HG03135 (cell line): Measurements from ENCODE around the gene BAG1.

Source experiments
- ATAC-seq: cut with Tn5 transposase; IDR thresholded peaks from one replicate; pipeline ENCODE4 v1.9.1; 2021; ENCODE audit warnings: mild to moderate bottlenecking, moderate library complexity; ENCODE audit not compliant: unreplicated experiment

BAG1 gene

DNA sequence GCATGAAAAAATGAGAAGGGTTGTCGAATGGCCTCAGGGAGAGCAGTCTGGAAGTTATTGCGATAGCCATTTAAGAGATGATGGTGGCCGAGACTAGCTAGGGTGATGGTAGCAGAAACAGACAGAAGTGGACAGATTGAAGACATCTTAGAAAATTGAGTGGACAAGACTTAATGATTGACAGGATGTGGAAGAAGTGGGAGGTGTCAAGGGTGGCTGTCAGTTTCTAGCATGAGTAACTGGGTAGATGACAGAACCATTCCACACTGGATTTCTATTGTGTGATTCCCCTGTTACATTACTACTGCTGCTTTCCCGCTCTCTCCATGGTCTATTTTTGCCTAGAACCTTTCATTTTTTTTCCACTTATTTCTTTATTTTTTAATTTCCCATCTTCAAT, 13.0 kb upstream of the BAG1 start:
- no peak for ATAC-seq

DNA sequence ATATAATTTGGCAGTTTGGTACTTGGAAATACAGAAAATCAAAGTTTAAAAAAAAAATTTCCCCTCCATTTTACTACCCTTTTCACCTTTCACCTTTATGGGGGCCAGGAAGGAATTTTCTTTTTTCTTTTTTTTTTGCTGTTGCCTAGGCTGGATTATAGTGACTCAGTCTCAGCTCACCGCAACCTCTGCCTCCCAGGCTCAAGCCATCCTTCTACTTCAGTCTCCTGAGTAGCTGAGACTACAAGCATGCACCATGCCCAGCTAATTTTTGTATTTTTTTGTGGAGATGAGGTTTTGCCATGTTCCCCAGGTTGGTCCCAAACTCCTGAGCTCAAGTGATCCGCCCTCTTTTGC, 9.4 kb upstream of the BAG1 start:
- no peak for ATAC-seq

DNA sequence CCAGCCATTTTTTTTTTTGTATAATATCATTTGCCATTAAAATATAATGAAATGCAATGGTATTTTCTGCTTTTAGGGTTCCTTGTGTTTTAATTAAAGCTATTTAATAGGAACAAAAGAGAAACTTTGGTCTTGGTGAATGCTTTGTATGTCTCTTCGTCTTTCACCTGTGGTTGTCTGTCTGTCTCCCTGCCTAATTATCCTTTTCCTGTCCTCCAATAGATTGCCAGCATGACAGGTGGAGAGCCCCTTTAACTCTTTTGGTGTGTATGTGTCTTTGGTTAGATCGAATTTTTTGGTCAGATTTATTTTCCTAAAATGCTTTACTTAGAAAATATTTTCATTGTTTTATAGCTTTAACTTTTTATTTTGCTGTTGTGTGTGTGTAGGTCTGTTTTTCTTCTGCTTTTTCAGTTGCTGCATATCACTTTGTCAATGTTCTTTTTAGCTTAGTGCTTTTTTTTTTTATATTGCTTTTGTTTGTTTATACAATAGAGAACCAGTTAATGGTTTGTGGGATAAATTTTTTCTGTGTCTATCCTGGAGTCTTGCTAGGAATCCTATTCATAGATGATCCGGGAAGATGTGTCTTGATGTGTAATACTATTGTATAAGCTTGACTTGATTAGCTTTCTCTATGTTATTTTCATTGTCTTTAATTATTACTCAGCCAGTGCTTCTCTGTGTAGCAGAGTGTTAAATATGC, 8.9 kb upstream of the BAG1 start:
- no peak for ATAC-seq

DNA sequence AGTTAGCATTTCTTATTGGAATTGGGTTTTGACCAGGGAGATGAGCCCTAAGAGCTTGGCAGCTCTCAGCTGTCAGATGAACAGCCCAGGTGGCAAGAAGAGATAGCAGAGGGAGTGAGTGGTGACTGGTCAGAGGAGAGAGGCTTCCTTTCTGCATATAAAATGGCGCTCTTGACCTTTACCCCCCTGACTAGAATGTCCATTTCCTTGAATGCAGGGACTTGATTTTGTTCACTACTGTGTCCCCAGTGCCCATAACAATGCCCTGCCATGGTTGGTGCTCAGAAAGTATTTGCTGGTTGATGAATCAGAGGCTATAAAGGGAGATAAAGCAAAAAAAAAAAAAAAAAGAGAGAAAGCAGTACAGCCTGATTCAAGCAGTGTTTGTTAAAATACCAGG, 7.6 kb upstream of the BAG1 start:
- ATAC-seq, result no peak

DNA sequence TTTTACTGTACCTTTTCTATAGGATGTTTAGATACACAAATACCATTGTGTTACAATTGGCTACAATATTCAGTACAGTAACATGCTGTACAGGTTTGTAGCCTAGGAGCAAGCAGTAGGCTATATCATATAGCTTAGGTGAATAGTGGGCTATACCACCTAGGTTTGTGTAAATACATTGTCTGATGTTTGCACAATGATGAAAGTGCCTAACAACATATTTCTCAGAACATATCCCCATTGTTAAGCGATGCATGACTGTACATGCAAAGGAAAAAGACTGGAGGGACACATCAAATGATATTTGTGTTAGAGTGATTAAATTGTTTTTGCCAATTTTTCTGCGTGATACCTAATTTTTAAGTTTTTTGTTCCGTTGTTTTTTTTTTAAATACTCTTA, 5.6 kb upstream of the BAG1 start:
- no peak for ATAC-seq

DNA sequence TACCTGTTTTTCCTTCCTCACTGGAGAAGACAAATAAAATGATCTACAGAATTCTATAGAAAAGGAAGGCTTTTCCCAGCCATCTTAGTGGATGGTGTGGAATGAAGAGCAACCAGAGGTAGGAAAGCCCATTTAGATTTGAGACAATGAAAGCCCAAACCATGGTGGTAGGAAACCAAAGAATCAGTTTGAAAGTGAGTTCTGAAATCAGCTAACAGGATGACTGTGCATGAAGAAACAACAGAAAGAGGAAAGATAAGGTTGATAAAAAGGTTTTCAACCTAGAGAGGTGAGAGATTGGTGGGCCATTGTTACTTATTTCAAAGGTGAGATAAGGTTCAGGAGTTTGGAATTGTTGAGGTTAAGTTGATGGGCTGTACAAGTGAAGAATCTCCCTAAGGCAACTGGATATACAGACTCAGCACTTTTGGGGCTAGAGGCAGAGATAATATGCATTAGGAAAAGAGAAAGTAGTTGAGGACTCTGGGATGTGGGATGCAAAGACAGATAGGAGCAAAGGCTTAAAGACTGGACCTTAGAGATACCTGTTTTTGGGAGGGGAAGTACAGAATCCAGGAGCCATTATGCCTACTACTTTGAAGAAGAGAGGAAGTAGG, 2.8 kb upstream of the BAG1 start:
- no peak for ATAC-seq

DNA sequence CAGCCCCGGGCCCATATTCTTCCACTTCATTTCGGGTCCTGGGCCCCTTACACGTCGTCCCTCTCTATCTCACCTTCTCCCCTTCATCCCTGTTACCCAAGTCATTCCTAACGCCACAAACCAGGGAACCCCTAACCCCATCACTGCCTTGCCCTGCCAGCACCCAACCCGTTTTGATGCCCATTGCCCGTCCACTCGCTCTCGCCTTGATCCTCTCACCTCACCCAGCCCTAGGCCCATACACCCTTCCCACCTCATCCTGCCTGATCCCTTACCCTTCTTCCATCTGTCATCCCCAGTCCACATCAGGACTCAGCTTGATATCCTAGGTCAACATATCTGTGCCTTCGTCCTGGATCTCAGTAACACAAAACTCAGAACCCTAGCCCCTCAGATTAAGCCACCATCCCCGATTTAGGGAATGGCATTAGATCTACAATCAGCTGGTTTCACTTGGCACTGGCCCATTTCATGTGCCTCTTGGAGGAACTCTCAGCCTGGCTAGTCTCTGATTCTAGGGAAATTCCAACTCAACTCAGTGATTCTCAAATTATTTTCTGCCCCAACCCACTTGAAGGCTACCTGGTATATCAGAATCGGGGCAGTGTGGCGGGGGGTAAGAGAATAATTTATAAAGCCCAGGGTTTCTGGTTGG, 830 bp upstream of the BAG1 start:
- ATAC-seq, result no peak

DNA sequence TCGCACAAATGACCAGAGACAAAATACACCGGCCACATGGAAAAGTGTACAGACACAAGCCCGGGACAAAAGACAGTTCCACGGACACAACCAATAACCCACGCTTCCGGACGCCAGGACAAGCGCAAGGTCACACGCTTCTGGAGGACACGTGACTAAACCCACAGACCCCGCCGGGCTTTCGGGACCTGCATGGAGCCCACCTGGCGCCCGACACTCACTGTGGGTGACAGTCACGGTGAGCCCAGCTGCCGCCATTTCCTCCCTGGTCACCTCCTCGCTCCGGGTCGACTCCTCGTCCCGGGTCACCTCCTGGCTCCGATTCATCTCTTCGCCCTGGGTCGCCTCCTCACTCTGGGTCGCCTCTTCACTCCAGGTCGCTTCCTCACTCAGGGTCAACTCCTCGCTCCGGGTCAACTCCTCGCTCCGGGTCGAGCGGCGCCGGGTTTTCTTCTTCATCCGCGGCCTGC, 470 bp downstream of the BAG1 start:
- ATAC-seq, result peak; percentile 31

DNA sequence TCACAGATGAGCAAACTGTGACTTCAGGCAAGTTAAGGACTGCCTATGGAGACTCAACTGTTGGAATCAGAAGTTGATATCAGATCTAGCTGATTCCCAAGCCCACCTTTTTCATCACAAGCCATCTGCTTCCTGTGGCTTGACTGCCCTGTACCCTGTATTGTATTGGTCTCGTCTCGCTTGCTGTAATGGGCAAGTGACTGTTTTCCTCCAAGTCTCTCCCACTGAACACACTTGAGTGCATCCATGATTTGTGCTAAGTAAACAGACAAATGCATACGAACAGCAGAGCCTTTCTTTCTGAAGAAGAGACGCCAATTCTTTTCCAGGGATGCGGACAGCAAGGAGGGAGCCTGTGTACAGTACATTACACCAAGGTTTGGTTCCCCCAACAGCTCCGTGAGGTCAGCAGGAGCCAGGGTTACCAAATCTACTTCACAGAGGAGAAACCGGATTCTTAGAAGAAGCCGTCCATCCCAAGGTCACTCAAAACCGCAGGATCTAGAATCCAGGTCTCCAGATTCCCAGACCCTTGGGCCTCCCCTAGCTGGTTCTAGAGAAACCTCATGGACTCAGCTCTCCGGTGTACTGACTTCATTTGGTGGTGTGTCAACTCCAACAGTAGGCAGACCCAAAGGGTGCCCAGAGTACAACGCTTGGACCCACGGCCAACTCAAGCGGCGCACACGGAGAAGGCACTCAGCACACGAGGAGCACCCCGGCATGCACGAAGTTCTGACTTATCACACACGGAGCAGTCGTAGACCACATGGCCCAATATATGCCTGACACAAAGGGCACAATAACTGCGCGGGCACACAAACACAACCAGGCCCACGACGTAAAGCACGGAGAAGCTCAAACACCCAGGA, 1.1 kb downstream of the BAG1 start:
- peak; percentile 5 for ATAC-seq

DNA sequence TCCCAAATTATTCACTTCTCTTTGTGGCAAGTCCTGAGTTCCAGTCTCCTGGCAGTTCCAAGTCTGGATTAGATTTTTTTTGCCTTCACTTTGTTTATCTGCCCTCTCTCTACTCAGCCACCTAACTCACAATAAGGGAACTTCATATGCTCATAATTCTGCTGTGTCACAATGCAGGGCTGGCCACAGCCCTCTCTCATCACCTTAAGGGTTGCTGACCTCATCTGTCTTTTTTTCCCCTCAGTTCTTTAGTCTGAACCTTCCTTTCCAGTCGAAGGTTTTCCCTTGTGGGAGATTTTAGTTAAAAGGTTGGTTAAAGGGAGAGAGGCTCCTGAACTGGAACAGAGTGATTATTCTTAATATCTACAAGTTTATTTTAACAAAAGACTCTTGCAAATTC, 4.1 kb downstream of the BAG1 start:
- no peak for ATAC-seq

DNA sequence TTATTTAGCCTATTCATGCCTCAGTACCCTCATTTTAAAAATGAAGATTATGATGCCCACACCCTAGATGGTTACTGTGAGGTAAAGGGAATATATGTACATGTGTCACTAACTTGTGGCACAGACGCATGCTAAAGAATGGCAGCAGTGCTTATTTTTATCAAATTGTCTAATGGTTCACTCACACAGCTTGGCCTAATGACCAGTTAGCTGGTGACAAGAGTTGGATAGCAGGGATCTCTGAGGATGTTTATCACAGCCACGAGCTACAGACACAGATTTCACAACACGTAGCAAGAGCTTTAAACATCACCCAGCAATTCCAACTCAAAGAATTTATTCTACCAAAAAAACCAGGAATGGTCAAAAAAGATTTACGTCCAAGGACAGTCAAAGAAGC, 7.2 kb downstream of the BAG1 start:
- ATAC-seq, result no peak

DNA sequence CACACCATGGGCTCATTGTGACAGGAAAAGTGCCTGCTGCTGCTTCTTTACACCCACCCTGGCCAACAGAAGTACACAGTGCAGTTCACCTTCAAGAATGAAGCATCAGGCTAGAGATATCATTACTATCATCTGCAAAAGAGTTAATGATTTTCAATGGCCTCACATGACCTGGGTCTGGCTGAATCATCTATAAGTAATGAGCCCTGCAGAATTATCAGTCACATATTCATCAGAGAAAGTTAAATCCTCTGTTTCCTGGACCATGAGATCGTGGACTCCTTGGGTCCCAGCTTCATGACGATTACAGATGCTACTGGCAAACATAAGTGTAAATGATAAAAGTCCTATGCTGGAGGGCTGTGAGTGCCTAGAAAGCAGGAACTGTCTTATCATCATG, 8.3 kb downstream of the BAG1 start:
- no peak for ATAC-seq

DNA sequence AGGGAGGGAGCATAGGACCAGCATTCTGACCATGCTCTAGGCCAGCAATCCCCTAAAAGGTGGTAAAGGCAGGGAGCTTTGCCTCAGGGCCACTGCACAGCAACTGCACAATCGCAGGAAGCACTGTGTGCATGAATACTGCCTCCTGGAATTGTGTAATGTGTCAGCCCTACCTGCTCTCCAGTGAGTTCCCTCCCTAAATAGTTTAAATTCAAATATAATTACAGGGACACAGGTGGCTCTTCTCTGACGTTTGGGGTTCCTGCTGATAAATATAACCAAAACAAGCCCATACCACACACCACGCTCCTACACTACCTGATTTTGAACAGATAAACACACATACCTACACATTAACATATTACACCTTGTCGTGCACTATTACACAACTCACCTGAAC, 9.0 kb downstream of the BAG1 start:
- ATAC-seq, result no peak

DNA sequence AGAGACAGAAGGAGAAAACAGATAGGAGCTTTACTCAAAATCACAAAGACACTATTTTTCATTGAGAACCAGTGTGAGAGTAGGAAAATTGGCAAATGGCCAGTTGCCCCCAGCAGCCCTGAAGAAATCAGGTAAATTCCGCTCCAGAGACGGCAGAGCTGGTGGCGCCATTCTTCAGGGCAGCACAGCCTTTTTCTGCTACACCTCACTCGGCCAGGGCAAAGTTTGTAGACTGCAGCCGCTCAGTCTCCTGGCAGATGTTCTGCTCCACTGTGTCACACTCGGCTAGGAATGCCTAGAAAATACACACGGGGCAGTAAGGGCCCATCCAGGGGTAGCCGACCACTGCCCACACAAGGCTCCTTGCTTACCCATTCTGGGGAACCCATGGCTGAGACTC, 9.5 kb downstream of the BAG1 start:
- ATAC-seq, result no peak

DNA sequence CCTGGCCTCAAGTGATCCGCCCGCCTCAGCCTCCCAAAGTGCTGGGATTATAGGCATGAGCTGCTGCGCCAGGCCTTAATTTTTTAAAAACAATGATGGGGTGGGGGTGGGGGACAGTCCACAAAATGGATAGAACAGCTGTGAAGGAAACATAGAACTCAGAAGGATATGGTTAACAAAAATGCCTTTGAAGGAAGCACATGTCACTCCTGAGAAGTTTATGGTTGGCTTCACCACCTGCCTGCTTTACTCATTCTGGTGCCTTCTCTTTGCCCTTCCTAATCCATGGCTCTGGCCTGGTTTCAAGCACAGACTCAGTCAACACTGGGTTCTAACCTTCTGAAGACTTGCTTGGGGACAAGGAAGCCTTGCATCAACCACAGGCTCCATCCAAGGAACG, 10.3 kb downstream of the BAG1 start:
- ATAC-seq, result no peak

DNA sequence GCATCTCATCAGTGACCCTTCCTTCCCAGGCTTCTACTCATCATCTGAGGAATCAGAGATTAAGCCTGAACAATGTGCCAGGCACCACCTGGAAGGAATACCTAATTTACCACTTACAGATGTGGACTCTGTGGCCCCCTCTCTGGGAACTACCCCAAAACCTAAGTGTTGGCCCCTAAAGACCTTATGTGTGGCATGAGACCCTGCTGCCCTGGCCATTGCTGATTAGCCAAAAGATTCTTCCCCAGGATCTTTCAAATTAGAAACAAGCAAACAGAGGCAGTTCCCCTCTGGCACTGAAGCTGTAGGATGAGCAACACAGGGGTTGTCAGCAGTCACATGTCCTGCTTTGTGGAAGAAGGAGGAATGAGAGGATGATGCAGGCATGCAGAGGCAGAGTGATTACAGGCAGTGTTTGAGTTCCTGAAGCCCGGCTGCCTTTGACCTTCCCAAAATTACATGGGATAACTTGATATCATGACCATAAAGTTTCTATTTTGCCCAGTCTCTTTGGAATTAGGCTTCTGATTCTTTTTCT, 14.0 kb downstream of the BAG1 start:
- ATAC-seq, result no peak

DNA sequence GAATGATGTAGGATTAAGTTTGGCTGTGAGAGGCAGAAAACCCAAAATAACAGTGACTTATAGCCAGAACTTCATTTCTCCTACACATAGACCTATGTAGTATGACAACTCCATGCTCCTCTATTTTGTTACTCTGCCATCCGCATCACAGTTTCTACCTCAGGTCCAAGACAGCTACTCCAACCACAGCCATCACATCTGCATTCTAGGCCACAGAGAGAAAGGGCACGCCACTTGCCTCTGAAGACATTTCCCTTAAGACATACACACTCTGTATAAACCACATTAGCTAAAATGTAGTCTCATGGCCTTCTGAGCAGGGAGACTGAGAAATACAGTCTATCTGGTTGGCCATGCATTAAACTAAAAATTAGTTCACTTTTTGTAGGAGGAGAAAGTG, 14.5 kb downstream of the BAG1 start:
- ATAC-seq, result no peak

DNA sequence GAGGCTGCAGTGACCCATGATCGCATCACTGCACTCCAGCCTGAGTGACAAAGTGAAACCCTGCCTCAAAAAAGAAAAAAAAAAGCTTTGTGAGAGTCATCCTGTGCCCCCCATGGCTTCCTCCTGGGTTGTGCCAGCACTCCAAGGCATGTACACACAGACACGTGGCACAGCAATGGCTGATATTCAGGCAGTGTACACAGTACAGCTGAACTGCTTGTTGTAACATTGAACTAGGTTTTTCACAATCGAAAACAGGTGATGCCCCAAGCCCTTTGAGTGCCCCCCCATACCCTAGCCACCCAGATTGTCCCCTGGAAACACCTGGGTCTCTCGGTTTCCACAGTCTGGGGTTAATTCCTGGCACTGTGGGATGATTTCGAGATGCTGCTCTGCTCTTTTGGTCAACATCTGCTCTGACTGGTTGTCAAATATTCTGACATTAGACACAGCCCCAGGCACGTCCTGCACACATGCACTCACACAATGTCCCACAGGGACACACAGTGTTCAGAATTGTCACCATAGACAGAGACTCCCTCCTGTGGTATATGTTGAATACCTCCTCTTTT, 15.3 kb downstream of the BAG1 start:
- ATAC-seq, result no peak

DNA sequence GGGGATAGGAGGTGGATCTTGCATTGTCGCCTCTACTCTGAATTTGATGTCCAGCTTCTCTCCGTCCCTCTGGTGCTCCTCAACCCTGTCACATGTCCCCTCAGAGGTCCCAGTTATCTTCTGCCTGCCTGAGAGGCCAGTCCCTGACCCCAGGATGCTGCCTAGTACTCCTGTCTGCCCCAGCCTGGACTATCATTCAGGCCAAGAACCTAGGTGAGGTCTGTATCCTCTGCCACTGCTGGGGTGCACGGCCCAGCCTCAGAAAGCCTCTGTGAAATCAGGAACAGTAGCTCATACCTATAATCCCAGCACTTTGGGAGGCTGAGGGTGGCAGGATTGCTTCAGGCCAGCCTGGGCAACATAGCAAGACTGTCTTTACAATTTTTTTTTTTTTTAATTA, 15.9 kb downstream of the BAG1 start:
- ATAC-seq, result no peak

DNA sequence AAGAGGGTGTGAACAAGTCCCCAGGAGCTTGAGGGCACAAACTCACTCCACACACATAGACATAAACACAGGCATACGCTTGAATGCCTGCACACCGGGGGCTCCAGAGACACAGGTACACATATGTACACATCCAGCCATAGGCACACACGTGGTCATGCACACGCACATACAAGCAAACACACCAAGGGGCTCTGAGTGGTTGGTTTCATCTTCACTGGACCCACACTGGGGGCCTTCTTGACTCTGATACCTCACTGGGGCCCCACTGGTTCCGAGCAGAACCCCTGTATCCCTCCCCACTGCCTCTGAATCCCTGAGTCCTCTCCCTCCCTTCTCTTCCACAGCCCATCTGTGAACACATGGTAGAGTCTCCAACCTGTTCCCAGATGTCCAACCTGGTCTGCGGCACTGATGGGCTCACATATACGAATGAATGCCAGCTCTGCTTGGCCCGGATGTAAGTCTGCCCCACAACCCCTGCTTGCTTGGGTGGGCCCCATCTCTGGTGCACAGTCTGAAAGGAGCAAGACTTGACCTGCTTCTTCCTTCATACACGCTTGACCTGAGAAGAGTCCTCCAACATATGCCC, 18.1 kb downstream of the BAG1 start:
- ATAC-seq, result no peak

DNA sequence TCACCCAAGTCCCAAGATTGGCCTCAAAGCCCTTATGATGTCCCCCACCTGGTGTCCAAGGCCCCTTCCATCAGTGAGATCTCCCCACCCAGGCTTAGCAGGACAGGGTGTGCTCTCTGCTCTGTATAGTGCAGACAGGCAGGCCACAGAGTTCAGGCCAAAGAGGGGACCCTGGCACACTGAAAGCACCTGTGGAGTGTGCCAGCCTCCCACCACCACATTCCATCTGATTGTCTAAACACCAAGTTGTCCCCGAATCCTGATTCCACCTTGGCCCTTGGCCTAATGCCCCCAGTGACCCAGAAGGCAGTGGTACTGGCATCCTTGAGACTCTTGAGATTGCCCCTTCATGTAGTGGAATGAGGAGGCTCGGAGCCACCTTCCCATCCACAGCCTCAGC, 19.2 kb downstream of the BAG1 start:
- no peak for ATAC-seq
